K562 (cell line): Measurements from ENCODE around the gene RTP5. TPM values are rescaled to one million over a fixed set of nuclear protein-coding genes. Genes with fewer than 3 reads are reported as not detected.

Experiments used
- ATAC-seq: fragments of 200-7000 bp; cut with Tn5 transposase; 3 replicates; pipeline ENCODE4 v1.9.1; 2020; ENCODE audit warnings: moderate library complexity
- BruUV-seq: library from RNA; stranded (reverse); fragments of 400-500 nt; replicated peaks from 2 replicates; lab custom pipeline; 2021; lab: Mats Ljungman, UMichigan
- CTCF ChIA-PET: fragments of 300-600 bp; formaldehyde crosslinking; extraction: SDS; loops from one replicate; lab custom pipeline; 2021; ENCODE audit warnings: low intra/inter-chr PET ratio; lab: Yijun Ruan, JAX
- POLR2A ChIA-PET: fragments of 300-600, 350-650 bp; sonication (Branson Sonifier 250); formaldehyde crosslinking; extraction: SDS; loops from one replicate; lab custom pipeline; 2021; ENCODE audit warnings: antibody characterized with exemption, inconsistent platforms; lab: Yijun Ruan, JAX
- DNase-seq, 4 experiments: peaks; one replicate each; pipeline versions ENCODE4 v3.0.0 to v3.0.0-alpha.2; 2011 to 2018; ENCODE audit warnings: low spot score in 3 of 4, mixed read lengths in 3 of 4; ENCODE audit errors: extremely low read depth in 1 of 4
- FAIRE-seq: peaks from 2 replicates; lab custom pipeline; 2011; peaks lifted over from hg19 to GRCh38; lab: Jason Lieb, UNC
- H2AFZ ChIP-seq: 2 replicates; pipeline ENCODE4 v1.6.0; 2011; ENCODE audit warnings: low read depth, low read length, control low read depth, inconsistent platforms
- H3K27ac ChIP-seq: fragments of 200-600 bp; 3 replicates; pipeline ENCODE4 v1.8.0; 2011; ENCODE audit warnings: low read depth, mild to moderate bottlenecking, control low read depth, inconsistent platforms, low read length, moderate library complexity, mixed read lengths; ENCODE audit errors: extremely low read depth
- H3K27me3 ChIP-seq, 2 experiments: fragments of 300-600 bp in 1 of 2; 2 replicates in 1 of 2; 3 replicates in 1 of 2; pipeline versions ENCODE4 v1.6.0 to v1.8.0; 2011; ENCODE audit warnings: inconsistent platforms in 2 of 2, low read length in 2 of 2, mild to moderate bottlenecking in 1 of 2, mixed read lengths in 1 of 2, moderate library complexity in 1 of 2; ENCODE audit not compliant: control insufficient read depth in 2 of 2, insufficient read depth in 2 of 2
- H3K36me3 ChIP-seq: fragments of 300-600 bp; 3 replicates; pipeline ENCODE4 v1.8.0; 2011; ENCODE audit warnings: mild to moderate bottlenecking, low read length, inconsistent platforms; ENCODE audit not compliant: control insufficient read depth, insufficient read depth
- H3K4me1 ChIP-seq, 2 experiments: fragments of 200-600 bp in 1 of 2; replicated peaks in 1 of 2; 2 replicates in 1 of 2; 3 replicates in 1 of 2; pipeline versions ENCODE4 v1.5.1 to v1.8.0; 2011; ENCODE audit warnings: inconsistent platforms in 2 of 2, low read length in 2 of 2, mild to moderate bottlenecking in 1 of 2, mixed read lengths in 1 of 2, moderate library complexity in 1 of 2; ENCODE audit not compliant: control insufficient read depth in 2 of 2, insufficient read depth in 2 of 2
- H3K4me2 ChIP-seq: 2 replicates; pipeline ENCODE4 v1.6.1; 2011; ENCODE audit warnings: low read length, control low read depth, inconsistent platforms, mixed read lengths; ENCODE audit not compliant: insufficient read depth
- H3K4me3 ChIP-seq: fragments of 200-600 bp; sonication (generic), shearing (Covaris generic); 2 replicates; pipeline ENCODE4 v1.5.1; 2016; ENCODE audit warnings: control low read depth, inconsistent platforms
- H3K79me2 ChIP-seq: fragments of 200-600 bp; 3 replicates; pipeline ENCODE4 v1.8.0; 2011; ENCODE audit warnings: low read length, inconsistent platforms; ENCODE audit not compliant: control insufficient read depth, insufficient read depth
- H3K9ac ChIP-seq, 2 experiments: 2 replicates each; pipeline versions ENCODE4 v1.6.0 to v1.6.1; 2011; ENCODE audit warnings: low read depth in 2 of 2, low read length in 2 of 2, control low read depth in 1 of 2, inconsistent platforms in 1 of 2, mild to moderate bottlenecking in 1 of 2, mixed read lengths in 1 of 2; ENCODE audit not compliant: insufficient read depth in 1 of 2
- H3K9me1 ChIP-seq: one replicate; pipeline ENCODE4 v1.6.0; 2011; ENCODE audit warnings: inconsistent platforms, mild to moderate bottlenecking, low read length, moderate library complexity; ENCODE audit not compliant: control insufficient read depth, insufficient read depth
- H3K9me3 ChIP-seq: replicated peaks from 2 replicates; pipeline ENCODE4 v1.5.1; 2011; ENCODE audit warnings: low read depth, low read length, inconsistent platforms; ENCODE audit not compliant: control insufficient read depth, insufficient read depth
- H4K20me1 ChIP-seq: replicated peaks from 2 replicates; pipeline ENCODE4 v1.6.1; 2011; ENCODE audit warnings: low read length, inconsistent platforms, mixed read lengths; ENCODE audit not compliant: control insufficient read depth, insufficient read depth
- FUS ChIP-seq: fragments of 200-400 bp; formaldehyde crosslinking; optimal IDR thresholded peaks from 2 replicates; pipeline ENCODE3; 2017; ENCODE audit warnings: low read depth, low read length
- HINFP ChIP-seq: fragments of 450-650 bp; conservative IDR thresholded peaks from 2 replicates; pipeline ENCODE4 v1.6.1; 2016; ENCODE audit warnings: missing genetic modification characterization, low read depth, mild to moderate bottlenecking, control low read depth, missing compliant biosample characterization
- MTA3 ChIP-seq: fragments of 450-650 bp; formaldehyde crosslinking; IDR thresholded peaks from 2 replicates; pipeline ENCODE4 v1.6.1; 2017; ENCODE audit warnings: mild to moderate bottlenecking, borderline replicate concordance
- PTTG1 ChIP-seq: fragments of 450-650 bp; IDR thresholded peaks from 2 replicates; pipeline ENCODE4 v1.6.1; 2016; ENCODE audit warnings: low read depth, mild to moderate bottlenecking, missing genetic modification characterization, missing compliant biosample characterization
- SUPT5H ChIP-seq: fragments of 450-650 bp; IDR thresholded peaks from 2 replicates; pipeline ENCODE4 v1.6.1; 2016
- TAF7 ChIP-seq: fragments of 450-650 bp; IDR thresholded peaks from 2 replicates; pipeline ENCODE4 v1.6.1; 2016; ENCODE audit warnings: missing genetic modification characterization, missing compliant biosample characterization
- TRIM24 ChIP-seq, 2 experiments: fragments of 450-650 bp; IDR thresholded peaks; 2 replicates each; pipeline ENCODE4 v1.6.1; 2016
- USF2 ChIP-seq: sonication (generic); formaldehyde crosslinking; IDR thresholded peaks from 2 replicates; pipeline ENCODE4 v1.5.0; 2020; ENCODE audit warnings: missing genetic modification reagents
- ZC3H11A ChIP-seq: IDR thresholded peaks from 2 replicates; pipeline ENCODE4 v1.6.1; 2012; ENCODE audit warnings: low read depth, low read length, improper control_type of control experiment
- ZNF609 ChIP-seq: sonication (generic); formaldehyde crosslinking; IDR thresholded peaks from 2 replicates; pipeline ENCODE4 v1.8.1; 2023; ENCODE audit warnings: missing genetic modification reagents, mild to moderate bottlenecking, borderline replicate concordance
- WGBS: fragments of 100-300 bp; shearing (Covaris generic); methylation state at CpG from one replicate; pipeline ENCODE4 v1.1.6; 2016; ENCODE audit warnings: low coverage, mixed read lengths; ENCODE audit not compliant: insufficient coverage; ENCODE audit errors: missing lambda C conversion rate; 5-methylcytosine and 5-hydroxymethylcytosine counted together
- in situ Hi-C: fragments of 300-500 bp; cut with MboI; formaldehyde crosslinking; loops from 4 replicates; pipeline ENCODE4 v1.15.0; 2018; ENCODE audit warnings: inconsistent platforms, mixed read lengths
- intact Hi-C: fragments of 100-400 bp; cut with micrococcal nuclease; formaldehyde crosslinking; loops from 2 replicates; pipeline ENCODE4 v1.14.2; 2022
- polyA plus RNA-seq, 8 experiments: library from polyadenylated mRNA; depleted of rRNA in 4 of 8; stranded (reverse) in 5 of 8; unstranded in 3 of 8; fragments of >200 nt; fragmentation: Nextera tagmentation in 2 of 8; fragmentation: Illumina TruSeq in 1 of 8; extraction: Ambion mirVana in 2 of 8; extraction: Trizol in 1 of 8; gene quantifications; 2 replicates each; pipeline versions ENCODE4 v1.2.1 to v1.2.3, GENCODE V29; 2011 to 2014; ENCODE audit warnings: inconsistent platforms in 1 of 8, missing spikeins in 1 of 8
- total RNA-seq, 7 experiments: library from RNA; depleted of rRNA in 6 of 7; stranded (reverse); fragments of >200 nt in 6 of 7; fragmentation: Illumina TruSeq in 2 of 7; extraction: Trizol in 2 of 7; gene quantifications; 2 replicates each; pipeline versions ENCODE4 v1.2.1 to v1.2.3, GENCODE V29; 2011 to 2021; ENCODE audit warnings: low replicate concordance in 1 of 7

Gene RTP5
- total and polyA plus RNA-seq, 9 of the 15 experiments (the other 6 are each of a cell fraction or from before 2014, with no cell fraction given) = not detected

- FAIRE-seq = no peak
- ChIA-PET CTCF (no interaction called here), POLR2A (interaction anchor here (1.1 kb wide), 1 partner anchor 12 kb away, joined by 4 read pairs; no protein-coding TSS in a partner anchor)
- peak in 2 of 4 experiments; percentile 3 to 7 for DNase-seq
- Histone ChIP-seq H3K27ac (no peak overlapping the region), H4K20me1 (no peaks in the 10 kb centered on the region), H3K9ac (peak overlapping the region in 1 of 2 experiments; percentile 17; a peak in 1 of 4 replicates), H3K27me3 (no peaks in the 10 kb centered on the region), H3K79me2 (no peaks in the 10 kb centered on the region), H3K9me3 (no peaks in the 10 kb centered on the region), H3K36me3 (no peaks in the 10 kb centered on the region), H3K4me2 (no peak overlapping the region), H3K4me3 (no peak overlapping the region), H2AFZ (no peak overlapping the region), H3K9me1 (no peaks in the 10 kb centered on the region), H3K4me1 (peaks cover 0 to 74% of the 10 kb centered on the region in 2 experiments; a peak in 4 of 5 replicates)
- intact Hi-C loops (no loop called here), in situ Hi-C loops (loop anchor here (5.0 kb wide), 1 partner anchor 107 kb away; no protein-coding TSS in a partner anchor)
- TF ChIP-seq PTTG1 (no peak), SUPT5H (no peak), ZC3H11A (no peak), TAF7 (tag) (no peak), USF2 (no peak), MTA3 (no peak), ZNF609 (no peak), HINFP (tag) (no peak), FUS (no peak), TRIM24 (IDR thresholded peaks at IDR 0.05) (no peak)
- WGBS = 60% methylated on average over 1 of the region's 21 CpGs
- no TSS peak for BruUV-seq
- no peak for ATAC-seq
These were observed 14.9 kb upstream of the RTP5 start for GRCh38 chr2:241854342-241855244.
